Glomerular endothelial cell (primary cell): ENCODE results near the gene FNDC1. TPM values are rescaled to one million over a fixed set of nuclear protein-coding genes. Genes with fewer than 3 reads are reported as not detected.

Source experiments
- DNase-seq: peaks from one replicate; pipeline ENCODE4 v3.0.0-alpha.2; 2011; ENCODE audit warnings: low read depth, low spot score; ENCODE audit errors: extremely low read depth
- total RNA-seq: library from RNA; depleted of rRNA; stranded (reverse); fragments of >200 nt; gene quantifications from 2 replicates; pipeline ENCODE4 v1.2.3, GENCODE V29; 2015

The FNDC1 gene
- total RNA-seq, 1 donor from 2014 or later = 0.06 TPM

- no peak for DNase-seq
These were observed 134.6 kb downstream of the FNDC1 start for GRCh38 chr6:159303784-159304183.

- no peak for DNase-seq
These were observed 135.4 kb downstream of the FNDC1 start for GRCh38 chr6:159304641-159305040.

DNA sequence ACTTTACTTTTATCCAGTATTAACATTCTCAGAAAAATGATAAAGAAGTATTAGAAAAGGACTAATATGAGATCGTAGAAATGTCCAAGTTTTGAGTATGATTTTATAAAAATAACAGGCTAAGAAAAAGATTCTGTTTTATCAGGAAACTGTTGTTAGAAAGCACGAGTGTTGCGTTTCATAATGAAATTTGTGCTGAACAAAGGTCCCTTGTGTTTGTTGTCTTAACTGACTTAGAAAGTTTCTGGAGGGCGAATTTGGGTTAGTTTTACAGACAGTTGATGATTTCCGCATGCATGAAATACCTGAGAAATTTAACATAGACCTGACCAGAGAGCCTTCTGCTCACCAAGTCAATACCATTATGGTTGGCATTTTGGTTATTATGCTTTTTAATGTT lies 136.0 kb downstream of the FNDC1 start:
- no peak for DNase-seq

GRCh38 chr6:159305804-159306537 lies 136.8 kb downstream of the FNDC1 start:
- DNase-seq = no peak

DNA sequence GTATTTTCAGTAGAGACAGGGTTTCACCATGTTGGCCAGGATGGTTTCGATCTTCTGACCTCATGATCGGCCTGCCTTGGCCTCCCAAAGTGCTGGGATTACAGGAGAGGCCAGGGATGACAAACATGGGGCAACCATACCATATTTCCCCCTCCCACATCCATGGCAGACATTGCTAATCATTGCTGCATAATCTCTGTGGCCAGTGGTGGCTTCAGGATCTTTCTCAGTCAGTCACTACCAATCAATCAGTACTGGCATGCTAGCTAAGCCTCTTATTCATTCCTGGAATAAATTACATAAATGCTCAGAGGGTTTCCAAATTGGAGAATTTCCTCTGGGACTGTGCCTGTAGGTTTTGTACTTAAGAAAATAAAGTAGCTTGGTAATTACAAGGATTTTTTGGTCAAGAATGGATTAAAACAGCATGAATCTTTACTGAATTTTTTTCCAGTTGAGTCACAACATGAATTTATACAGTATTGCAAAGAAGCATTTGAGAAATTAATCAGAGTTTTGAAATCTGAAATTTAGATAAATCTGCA lies 138.1 kb downstream of the FNDC1 start:
- DNase-seq = no peak

GRCh38 chr6:159308198-159308597 lies 139.0 kb downstream of the FNDC1 start:
- no peak for DNase-seq

- no peak for DNase-seq
These were observed 140.5 kb downstream of the FNDC1 start for GRCh38 chr6:159309723-159310122.

GRCh38 chr6:159311618-159312017 lies 142.4 kb downstream of the FNDC1 start:
- DNase-seq = no peak

DNA sequence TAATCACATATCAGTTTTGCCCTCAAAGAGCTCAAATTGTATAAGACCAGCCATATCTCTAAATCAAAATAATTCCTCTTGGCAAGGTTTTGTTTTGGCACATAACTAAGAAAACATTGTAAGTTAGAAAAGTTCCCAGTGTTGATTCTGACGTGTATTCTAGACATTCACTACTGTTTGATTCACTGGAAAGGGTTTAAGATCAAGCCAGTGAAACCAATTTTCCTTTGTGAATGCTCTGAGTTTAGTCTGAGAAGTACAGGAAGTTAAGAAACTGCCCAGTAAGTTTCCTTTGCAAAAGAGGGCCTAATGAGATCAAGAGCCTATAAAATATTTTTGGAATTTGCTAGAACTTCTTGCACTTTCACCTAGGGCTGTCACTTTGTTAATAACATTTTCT lies 143.0 kb downstream of the FNDC1 start:
- DNase-seq = no peak

DNA sequence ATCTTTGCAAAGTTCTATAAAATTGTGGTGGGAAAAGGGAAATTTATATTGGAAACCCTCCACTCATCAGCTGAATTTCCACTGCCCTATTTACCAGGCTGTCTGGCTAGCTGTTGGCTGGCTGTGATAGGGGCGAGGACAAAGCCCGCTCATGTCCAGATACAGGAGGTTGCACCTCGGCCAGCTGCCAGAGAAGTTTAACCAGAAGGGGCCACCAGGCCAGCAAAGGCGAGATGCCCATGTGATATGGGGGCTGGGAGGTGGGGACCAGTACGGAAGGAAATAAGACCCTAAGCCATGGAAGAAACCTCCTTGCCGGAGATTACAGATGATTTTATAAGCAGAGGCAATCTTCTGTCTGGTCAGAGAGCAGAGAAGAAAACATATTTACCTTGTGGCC lies 143.8 kb downstream of the FNDC1 start:
- no peak for DNase-seq

- DNase-seq = no peak
These were observed 146.4 kb downstream of the FNDC1 start for GRCh38 chr6:159315562-159315961.

- DNase-seq = no peak
These were observed 148.2 kb downstream of the FNDC1 start for GRCh38 chr6:159317430-159317829.

DNA sequence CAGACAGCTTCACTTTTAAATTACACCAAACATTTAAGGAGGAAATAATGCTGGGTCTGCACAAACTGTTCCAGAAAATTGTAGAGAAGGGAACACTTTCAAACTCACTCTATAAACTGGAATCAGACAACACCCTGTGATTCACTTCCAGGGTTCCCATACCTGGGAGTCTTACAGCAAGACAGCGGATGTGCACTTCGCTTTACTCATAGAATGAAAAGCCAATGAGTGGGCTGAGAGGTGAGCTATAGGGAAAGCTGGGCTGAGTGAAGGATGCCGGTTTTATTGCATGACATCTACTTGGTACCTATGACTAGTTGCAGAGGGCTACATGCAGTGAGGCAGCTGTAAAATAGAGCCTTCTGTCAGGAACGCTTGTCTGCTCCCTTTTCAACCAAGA lies 152.1 kb downstream of the FNDC1 start:
- no peak for DNase-seq

Other genes with a start within 250 kb of the FNDC1 start
- 4.7 and 5.0 TPM in 2 replicates for gene RSPH3, start 169.2 kb upstream of the FNDC1 start, total RNA-seq
- not detected in 2 replicates for gene TAGAP, start 124.4 kb upstream of the FNDC1 start, total RNA-seq